Tibial artery (tissue), 4 donors: ENCODE measurements around the gene YDJC.

ENCODE experiments used
- DNase-seq, 2 donors: peaks; one replicate each; pipeline ENCODE4 v3.0.0-alpha.2; 2019
- H3K27ac ChIP-seq, 2 donors: fragments of 200-600 bp; sonication (generic) in 1 of 2; 1 replicate in 1 of 2; 2 replicates in 1 of 2; pipeline ENCODE4 v1.5.1; 2018 to 2019; ENCODE audit warnings: mild to moderate bottlenecking in 1 of 2
- H3K27me3 ChIP-seq, 2 donors: fragments of 200-600 bp; sonication (generic) in 1 of 2; one replicate each; pipeline versions ENCODE4 v1.5.1 to v1.6.0; 2016 to 2019
- H3K36me3 ChIP-seq, 3 donors: fragments of 200-600 bp; sonication (generic) in 2 of 3; one replicate each; pipeline ENCODE4 v1.5.1; 2016 to 2019; ENCODE audit warnings: mild to moderate bottlenecking in 2 of 3
- H3K4me1 ChIP-seq, 4 donors: fragments of 200-600 bp; sonication (generic) in 2 of 4; 1 replicate in 3 of 4; 2 replicates in 1 of 4; pipeline ENCODE4 v1.5.1; 2016 to 2019
- H3K4me3 ChIP-seq, 2 donors: fragments of 200-600 bp; sonication (generic) in 1 of 2; 1 replicate in 1 of 2; 2 replicates in 1 of 2; pipeline ENCODE4 v1.5.1; 2018 to 2019; ENCODE audit warnings: mild to moderate bottlenecking in 2 of 2
- H3K9me3 ChIP-seq, 3 donors: fragments of 200-600 bp; sonication (generic) in 1 of 3; one replicate each; pipeline ENCODE4 v1.5.1; 2016 to 2019
- intact Hi-C: fragments of 100-400 bp; cut with DNase I; formaldehyde crosslinking; loops from one replicate; pipeline ENCODE4 v1.15.0; 2023; ENCODE audit warnings: low total_unique reads
- TF ChIP-seq, protein P1 (sequence below), 2 experiments: fragments of 200-600 bp in 1 of 2; fragments of 450-650 bp in 1 of 2; IDR thresholded peaks; one replicate each; pipeline ENCODE4 v1.5.1; 2017 to 2019; ENCODE audit warnings: antibody characterized with exemption in 2 of 2, mild to moderate bottlenecking in 1 of 2, moderate library complexity in 1 of 2

Gene YDJC

DNA sequence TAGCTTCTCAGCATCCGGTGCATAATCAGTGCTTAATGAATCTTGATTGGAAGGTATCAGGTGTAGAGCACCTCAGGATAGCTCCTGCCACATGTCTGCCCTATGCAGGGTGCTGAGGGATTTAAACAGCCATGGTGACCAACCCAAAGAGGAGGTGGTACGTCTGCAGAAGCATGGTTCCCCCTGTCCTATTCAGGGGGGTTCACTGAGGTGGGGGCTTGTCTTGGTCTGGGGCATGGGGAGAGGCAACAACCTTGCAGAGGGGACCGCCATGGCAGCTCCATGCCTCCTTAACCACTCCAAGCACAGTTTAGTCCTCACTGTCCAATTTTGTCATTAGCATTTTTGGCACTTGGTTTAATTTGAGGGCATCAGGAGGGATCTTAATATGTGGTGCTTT is 37.4 kb downstream of the YDJC start:
- Histone ChIP-seq H3K27ac (no peak overlapping the region), H3K36me3 (peaks cover 9 to 46% (median 31%) of the 10 kb centered on the region in 3 donors), H3K27me3 (no peaks in the 10 kb centered on the region), H3K9me3 (no peaks in the 10 kb centered on the region), H3K4me1 (peaks cover 0 to 71% (median 31%) of the 10 kb centered on the region in 4 donors), H3K4me3 (no peak overlapping the region)
- DNase-seq, result no peak
- intact Hi-C loops, result no loop called here
- TF ChIP-seq, protein P1, sequence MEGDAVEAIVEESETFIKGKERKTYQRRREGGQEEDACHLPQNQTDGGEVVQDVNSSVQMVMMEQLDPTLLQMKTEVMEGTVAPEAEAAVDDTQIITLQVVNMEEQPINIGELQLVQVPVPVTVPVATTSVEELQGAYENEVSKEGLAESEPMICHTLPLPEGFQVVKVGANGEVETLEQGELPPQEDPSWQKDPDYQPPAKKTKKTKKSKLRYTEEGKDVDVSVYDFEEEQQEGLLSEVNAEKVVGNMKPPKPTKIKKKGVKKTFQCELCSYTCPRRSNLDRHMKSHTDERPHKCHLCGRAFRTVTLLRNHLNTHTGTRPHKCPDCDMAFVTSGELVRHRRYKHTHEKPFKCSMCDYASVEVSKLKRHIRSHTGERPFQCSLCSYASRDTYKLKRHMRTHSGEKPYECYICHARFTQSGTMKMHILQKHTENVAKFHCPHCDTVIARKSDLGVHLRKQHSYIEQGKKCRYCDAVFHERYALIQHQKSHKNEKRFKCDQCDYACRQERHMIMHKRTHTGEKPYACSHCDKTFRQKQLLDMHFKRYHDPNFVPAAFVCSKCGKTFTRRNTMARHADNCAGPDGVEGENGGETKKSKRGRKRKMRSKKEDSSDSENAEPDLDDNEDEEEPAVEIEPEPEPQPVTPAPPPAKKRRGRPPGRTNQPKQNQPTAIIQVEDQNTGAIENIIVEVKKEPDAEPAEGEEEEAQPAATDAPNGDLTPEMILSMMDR (IDR thresholded peaks at IDR 0.05), result no peak

DNA sequence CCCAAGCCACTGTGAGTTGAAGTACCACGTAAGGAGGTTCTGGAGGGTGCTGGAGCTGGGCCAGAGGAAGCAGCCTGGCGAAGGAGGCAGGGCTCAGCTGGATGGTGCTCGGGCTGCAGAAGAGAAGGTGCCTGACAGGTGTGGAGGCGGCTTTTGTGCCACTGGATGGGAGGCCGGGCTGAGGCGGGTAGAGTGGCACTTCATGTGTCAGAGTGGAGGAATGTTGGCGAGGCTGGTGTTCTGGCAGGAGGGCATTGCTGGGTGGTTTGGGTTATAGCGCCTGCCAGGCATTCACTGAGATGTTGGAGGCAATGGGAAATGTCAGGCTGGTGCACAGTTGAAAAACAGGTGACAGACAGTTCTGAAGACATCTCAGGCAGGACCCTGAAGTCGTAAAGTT is 38.1 kb downstream of the YDJC start:
- DNase-seq, result peak in 1 of 2 donors; percentile 70
- H3K27ac ChIP-seq, result peak overlapping the region in 1 of 2 donors; percentile 47
- H3K27me3 ChIP-seq, result no peaks in the 10 kb centered on the region
- H3K9me3 ChIP-seq, result no peaks in the 10 kb centered on the region
- TF ChIP-seq, protein P1 (IDR thresholded peaks at IDR 0.05), result no peak
- peaks cover 9 to 40% (median 28%) of the 10 kb centered on the region in 3 donors for H3K36me3 ChIP-seq
- H3K4me3 ChIP-seq, result no peak overlapping the region
- intact Hi-C loops, result no loop called here
- H3K4me1 ChIP-seq, result peaks cover 0 to 79% (median 31%) of the 10 kb centered on the region in 4 donors

DNA sequence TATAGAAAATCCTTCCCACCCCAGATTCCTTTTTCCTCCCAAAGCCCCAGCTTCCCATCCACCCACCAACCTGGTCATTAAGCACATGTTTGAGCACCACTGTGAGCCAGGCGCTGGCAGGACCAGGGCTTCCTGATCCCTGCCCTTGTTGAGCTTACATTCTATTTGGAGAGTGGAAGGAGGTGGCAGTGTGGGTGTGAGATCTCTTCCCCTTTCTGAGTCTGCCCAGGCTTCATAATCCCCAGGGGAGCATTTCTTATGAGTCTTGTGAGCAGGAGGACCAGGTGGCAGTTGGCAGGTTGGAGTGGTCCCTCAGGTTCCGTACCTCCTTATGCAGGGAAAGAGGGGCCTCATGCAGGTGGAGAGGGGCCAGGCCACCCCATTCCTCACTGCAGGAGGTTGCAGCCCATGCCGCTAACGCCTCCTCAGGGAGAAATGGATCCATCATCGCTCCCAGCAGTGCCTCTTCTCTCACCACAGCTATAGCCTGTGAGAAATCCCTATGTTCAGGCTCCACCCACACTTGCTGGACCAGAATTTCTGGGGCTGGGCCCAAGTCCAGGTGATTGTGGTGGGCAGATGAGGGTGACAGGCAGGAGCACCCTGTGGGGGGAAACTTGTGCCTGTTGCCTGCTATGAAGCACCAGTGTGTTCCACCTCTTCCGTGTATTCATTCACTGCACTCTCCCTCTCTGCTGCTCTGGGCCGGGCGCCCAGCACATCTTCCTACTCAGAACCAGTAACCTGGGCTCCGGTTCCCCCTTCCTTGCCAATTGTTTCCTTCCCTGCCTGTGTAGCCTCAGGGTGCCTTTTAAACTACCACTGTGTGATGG is 38.8 kb downstream of the YDJC start:
- H3K4me1 ChIP-seq, result peaks cover 0 to 83% (median 31%) of the 10 kb centered on the region in 4 donors
- H3K36me3 ChIP-seq, result peaks cover 9 to 33% (median 24%) of the 10 kb centered on the region in 3 donors
- H3K4me3 ChIP-seq, result no peak overlapping the region
- TF ChIP-seq, protein P1 (IDR thresholded peaks at IDR 0.05), result no peak
- no peak for DNase-seq
- no peaks in the 10 kb centered on the region for H3K27me3 ChIP-seq
- no peaks in the 10 kb centered on the region for H3K9me3 ChIP-seq
- intact Hi-C loops, result no loop called here
- peak overlapping the region in 1 of 2 donors; percentile 47 for H3K27ac ChIP-seq

DNA sequence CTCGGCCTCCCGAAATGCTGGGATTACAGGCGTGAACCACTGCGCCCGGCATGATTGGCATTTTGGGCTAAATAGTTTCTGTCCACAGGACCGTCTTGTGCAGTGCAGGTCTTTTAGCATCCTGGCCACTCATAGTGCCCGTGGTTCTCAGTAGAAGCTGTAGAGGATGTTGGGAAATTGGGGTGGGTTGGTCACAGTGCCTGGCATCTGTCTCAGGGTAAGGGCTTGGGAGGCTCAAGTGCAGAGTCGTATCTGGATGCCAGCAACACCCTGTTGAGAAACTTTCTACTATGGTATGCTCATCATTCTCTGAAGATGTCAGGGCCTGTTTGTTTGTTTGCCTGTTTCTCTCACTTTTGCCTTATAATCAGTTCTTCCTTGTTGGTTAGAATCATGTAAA is 40.4 kb downstream of the YDJC start:
- peaks cover 7 to 17% (median 8%) of the 10 kb centered on the region in 3 donors for H3K36me3 ChIP-seq

DNA sequence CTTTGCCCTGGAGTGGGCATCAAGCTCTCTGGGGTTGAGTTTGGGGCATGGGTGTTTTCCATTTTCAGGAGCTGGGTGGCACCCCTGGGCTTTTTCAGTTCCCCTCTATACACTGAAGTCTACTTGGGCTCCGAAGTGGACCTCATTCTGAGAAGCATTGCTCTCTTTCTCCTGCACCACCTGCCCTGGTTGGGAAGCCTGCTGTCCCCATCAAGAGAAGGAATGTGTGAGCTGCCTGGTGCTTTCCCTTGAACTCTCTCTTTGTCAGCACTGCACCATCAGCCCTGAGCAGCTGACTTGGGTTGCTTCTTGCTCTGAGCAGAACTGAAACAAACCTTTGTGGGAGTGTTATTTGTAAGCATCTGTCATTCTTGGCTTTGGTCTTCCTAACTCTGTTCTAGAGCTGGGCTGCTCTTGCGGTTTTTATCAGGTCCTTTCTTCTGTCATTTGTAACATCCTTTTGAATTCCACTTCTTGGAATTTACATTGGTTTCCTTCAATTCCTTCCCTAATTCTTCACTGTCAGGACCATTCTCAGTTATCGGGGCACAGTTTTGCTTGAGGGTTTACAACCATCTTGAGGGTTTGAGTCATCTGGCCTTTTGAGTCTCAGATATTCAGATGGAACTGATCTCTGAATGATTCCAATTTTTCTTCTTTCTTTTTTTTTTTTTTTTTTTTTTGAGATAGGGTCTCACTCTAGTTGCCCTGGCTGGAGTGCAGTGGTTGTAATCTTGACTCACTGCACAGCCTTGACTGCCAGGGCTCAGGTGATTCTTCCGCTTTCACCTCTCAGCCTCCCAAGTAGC is 41.8 kb downstream of the YDJC start:
- Histone ChIP-seq H3K4me3 (no peak overlapping the region), H3K9me3 (no peaks in the 10 kb centered on the region), H3K27ac (no peak overlapping the region), H3K27me3 (no peaks in the 10 kb centered on the region), H3K36me3 (peaks cover 0 to 3% (median 0%) of the 10 kb centered on the region in 3 donors), H3K4me1 (peaks cover 0 to 84% (median 31%) of the 10 kb centered on the region in 4 donors)
- TF ChIP-seq, protein P1 (IDR thresholded peaks at IDR 0.05), result no peak
- no peak for DNase-seq
- intact Hi-C loops, result no loop called here

More for the DNA sequence above, 40.4 kb downstream of the YDJC start:
- Histone ChIP-seq H3K4me3 (no peak overlapping the region), H3K4me1 (peaks cover 0 to 90% (median 31%) of the 10 kb centered on the region in 4 donors), H3K27me3 (no peaks in the 10 kb centered on the region), H3K9me3 (no peaks in the 10 kb centered on the region), H3K27ac (no peak overlapping the region)
- TF ChIP-seq, protein P1 (IDR thresholded peaks at IDR 0.05), result no peak
- intact Hi-C loops, result no loop called here
- no peak for DNase-seq
